ENCODE results near the gene RAP2A.

DNA sequence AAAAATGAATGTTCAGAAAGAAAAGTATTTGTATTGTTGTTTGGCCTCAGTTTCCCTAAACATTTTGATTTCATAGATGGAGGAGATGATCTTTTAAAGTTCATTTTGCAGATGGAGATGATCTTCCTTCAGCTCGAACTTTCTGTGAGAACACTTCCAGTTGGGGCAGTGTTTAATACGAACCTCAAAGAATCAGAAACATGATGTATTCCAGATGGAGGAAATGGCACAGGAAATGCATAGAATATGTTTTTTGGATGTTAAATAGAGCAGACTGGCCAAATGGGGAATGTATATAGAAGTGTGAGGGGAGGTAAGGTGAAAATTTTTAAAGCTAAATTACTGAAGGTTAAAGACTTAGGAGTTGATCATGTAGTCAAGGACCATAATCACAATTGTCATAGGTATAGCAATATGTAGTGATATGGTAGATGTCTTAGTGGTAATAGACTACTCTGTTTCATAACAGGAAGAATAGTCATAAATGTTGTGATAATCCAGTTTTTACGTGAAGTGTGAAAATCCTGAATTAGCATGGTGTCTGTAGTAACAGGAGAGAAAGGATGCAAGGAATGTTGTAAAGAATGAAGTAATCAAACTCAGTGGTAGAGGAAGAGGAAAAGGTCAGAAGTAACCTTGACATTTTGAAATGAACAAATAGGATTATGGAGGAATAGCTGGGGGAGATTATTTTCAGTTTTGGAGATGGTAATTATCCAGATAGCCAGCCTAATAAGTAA, 5.1 kb downstream of the RAP2A start:
- no peak for TF ChIP-seq CTCF (IDR thresholded peaks at IDR 0.05; ENCODE audit: low read length)
- TF ChIP-seq EZH2 (optimal IDR thresholded peaks at IDR 0.05; ENCODE audit: low read depth, low read length): no peak
- TF ChIP-seq EZH2phosphoT487 (IDR thresholded peaks at IDR 0.05; ENCODE audit: low read length): no peak
